PC-3 (cell line): ENCODE data around the gene BOD1. TPM values are rescaled to one million over a fixed set of nuclear protein-coding genes. Genes with fewer than 3 reads are reported as not detected.
A peak's percentile ranks its signal among the peaks of the same experiment; 100 is the strongest.

ENCODE experiments used
- ATAC-seq: fragments of 200-7000 bp; cut with Tn5 transposase; 2 replicates; pipeline ENCODE4 v1.9.1; 2020; ENCODE audit warnings: mild to moderate bottlenecking, moderate library complexity
- BruUV-seq: library from RNA; stranded (reverse); fragments of 400-500 nt; replicated peaks from 2 replicates; lab custom pipeline; 2021; lab: Mats Ljungman, UMichigan
- CTCF ChIA-PET: fragments of 300-600 bp; sonication (Branson Sonifier 250); formaldehyde crosslinking; loops from one replicate; lab custom pipeline; 2022; ENCODE audit warnings: antibody characterized with exemption; lab: Charles Lee
- POLR2A ChIA-PET: fragments of 300-600 bp; sonication (Branson Sonifier 250); formaldehyde crosslinking; loops from one replicate; lab custom pipeline; 2022; ENCODE audit warnings: antibody characterized with exemption; ENCODE audit not compliant: unreplicated experiment; lab: Charles Lee
- DNase-seq: peaks from one replicate; pipeline ENCODE4 v3.0.0-alpha.2; 2015
- H2AFZ ChIP-seq: fragments of 300-600 bp; sonication (generic); 2 replicates; pipeline ENCODE4 v1.6.0; 2016; ENCODE audit warnings: antibody characterized with exemption, low read length
- H3F3A ChIP-seq: fragments of 300-600 bp; sonication (generic); one replicate; pipeline ENCODE4 v1.6.0; 2017; ENCODE audit warnings: antibody characterized with exemption, low read length, control low read depth, mild to moderate bottlenecking; ENCODE audit not compliant: unreplicated experiment
- H3K27ac ChIP-seq: fragments of 300-600 bp; sonication (generic); 2 replicates; pipeline ENCODE4 v1.5.1; 2016; ENCODE audit warnings: mild to moderate bottlenecking, low read length
- H3K27me3 ChIP-seq: fragments of 300-600 bp; sonication (generic); 2 replicates; pipeline ENCODE4 v1.6.1; 2016; ENCODE audit warnings: low read length, mixed read lengths
- H3K36me3 ChIP-seq: fragments of 300-600 bp; sonication (generic); 2 replicates; pipeline ENCODE4 v1.6.1; 2016; ENCODE audit warnings: low read depth, mixed run types, low read length, mixed read lengths
- H3K4me1 ChIP-seq: fragments of 300-600 bp; sonication (generic); 2 replicates; pipeline ENCODE4 v1.5.1; 2016; ENCODE audit warnings: low read length; ENCODE audit not compliant: insufficient read depth
- H3K4me2 ChIP-seq: fragments of 300-600 bp; sonication (generic); 2 replicates; pipeline ENCODE4 v1.6.0; 2016; ENCODE audit warnings: low read length
- H3K4me3 ChIP-seq: fragments of 300-600 bp; sonication (generic); 2 replicates; pipeline ENCODE4 v1.5.1; 2016; ENCODE audit warnings: mild to moderate bottlenecking, low read length, mixed read lengths
- H3K79me2 ChIP-seq: fragments of 300-600 bp; sonication (generic); 2 replicates; pipeline ENCODE4 v1.6.1; 2017; ENCODE audit warnings: low read length, mixed read lengths
- H3K9ac ChIP-seq: fragments of 300-600 bp; sonication (generic); 2 replicates; pipeline ENCODE4 v1.6.0; 2016; ENCODE audit warnings: mild to moderate bottlenecking, low read length
- H3K9me2 ChIP-seq: fragments of 300-600 bp; sonication (generic); replicated peaks from 2 replicates; pipeline ENCODE4 v1.6.1; 2016; ENCODE audit warnings: mixed run types, low read length, mixed read lengths
- H3K9me3 ChIP-seq: fragments of 300-600 bp; sonication (generic); 2 replicates; pipeline ENCODE4 v1.6.1; 2016; ENCODE audit warnings: low read length, mixed read lengths
- H4K20me1 ChIP-seq: fragments of 300-600 bp; sonication (generic); 2 replicates; pipeline ENCODE4 v1.6.1; 2016; ENCODE audit warnings: low read length, mixed read lengths
- EZH2 ChIP-seq: fragments of 300-600 bp; sonication (generic); IDR thresholded peaks from one replicate; pipeline ENCODE4 v1.6.1; 2017; ENCODE audit warnings: antibody characterized with exemption, mild to moderate bottlenecking, low read length; ENCODE audit not compliant: unreplicated experiment
- EZH2phosphoT487 ChIP-seq: fragments of 300-600 bp; sonication (generic); IDR thresholded peaks from 2 replicates; pipeline ENCODE4 v1.6.1; 2018; ENCODE audit warnings: mild to moderate bottlenecking, antibody characterized with exemption, low read length, borderline replicate concordance
- intact Hi-C: fragments of 100-400 bp; cut with micrococcal nuclease; formaldehyde crosslinking; loops from 2 replicates; pipeline ENCODE4 v1.9.0; 2023
- total RNA-seq: library from RNA; depleted of rRNA; stranded (reverse); fragments of >200 nt; gene quantifications from 2 replicates; pipeline ENCODE4 v1.2.3, GENCODE V29; 2014
- TF ChIP-seq, protein P1 (sequence below): fragments of 300-600 bp; sonication (generic); conservative IDR thresholded peaks from 2 replicates; pipeline ENCODE4 v1.5.1; 2017; ENCODE audit warnings: antibody characterized with exemption, low read depth, mild to moderate bottlenecking, low read length

The BOD1 gene
- total RNA-seq, 1 experiment from 2014 or later, result 153 TPM

- intact Hi-C loops, result no loop called here
Observed at GRCh38 chr5:173582216-173583111, 34.0 kb downstream of the BOD1 start.

GRCh38 chr5:173581408-173582215, 34.8 kb downstream of the BOD1 start:
- BruUV-seq, result no TSS peak
- TF ChIP-seq, protein P1, sequence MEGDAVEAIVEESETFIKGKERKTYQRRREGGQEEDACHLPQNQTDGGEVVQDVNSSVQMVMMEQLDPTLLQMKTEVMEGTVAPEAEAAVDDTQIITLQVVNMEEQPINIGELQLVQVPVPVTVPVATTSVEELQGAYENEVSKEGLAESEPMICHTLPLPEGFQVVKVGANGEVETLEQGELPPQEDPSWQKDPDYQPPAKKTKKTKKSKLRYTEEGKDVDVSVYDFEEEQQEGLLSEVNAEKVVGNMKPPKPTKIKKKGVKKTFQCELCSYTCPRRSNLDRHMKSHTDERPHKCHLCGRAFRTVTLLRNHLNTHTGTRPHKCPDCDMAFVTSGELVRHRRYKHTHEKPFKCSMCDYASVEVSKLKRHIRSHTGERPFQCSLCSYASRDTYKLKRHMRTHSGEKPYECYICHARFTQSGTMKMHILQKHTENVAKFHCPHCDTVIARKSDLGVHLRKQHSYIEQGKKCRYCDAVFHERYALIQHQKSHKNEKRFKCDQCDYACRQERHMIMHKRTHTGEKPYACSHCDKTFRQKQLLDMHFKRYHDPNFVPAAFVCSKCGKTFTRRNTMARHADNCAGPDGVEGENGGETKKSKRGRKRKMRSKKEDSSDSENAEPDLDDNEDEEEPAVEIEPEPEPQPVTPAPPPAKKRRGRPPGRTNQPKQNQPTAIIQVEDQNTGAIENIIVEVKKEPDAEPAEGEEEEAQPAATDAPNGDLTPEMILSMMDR, result peak; percentile 96
- TF ChIP-seq EZH2phosphoT487, result no peak
- TF ChIP-seq EZH2, result no peak
- POLR2A ChIA-PET, result interaction anchor here (0.6 kb wide), 1 partner anchor 381 kb away, joined by 3 read pairs; no protein-coding TSS in a partner anchor
- no peak overlapping the region for H3K4me2 ChIP-seq
- no peaks in the 10 kb centered on the region for H4K20me1 ChIP-seq
- H3K9ac ChIP-seq, result no peak overlapping the region
- H2AFZ ChIP-seq, result no peak overlapping the region
- no peaks in the 10 kb centered on the region for H3K27me3 ChIP-seq
- no peak overlapping the region for H3K27ac ChIP-seq
- H3F3A ChIP-seq, result no peaks in the 10 kb centered on the region
- no peak overlapping the region for H3K4me3 ChIP-seq
- no peaks in the 10 kb centered on the region for H3K4me1 ChIP-seq
- CTCF ChIA-PET, result no interaction called here
- H3K9me2 ChIP-seq, result no peaks in the 10 kb centered on the region
- intact Hi-C loops, result no loop called here
- peak; percentile 73 for ATAC-seq
- H3K9me3 ChIP-seq, result peaks cover 14% of the 10 kb centered on the region
- H3K36me3 ChIP-seq, result no peaks in the 10 kb centered on the region
- peak; percentile 70 for DNase-seq
- H3K79me2 ChIP-seq, result no peaks in the 10 kb centered on the region

More at GRCh38 chr5:173582216-173583111, 34.0 kb downstream of the BOD1 start:
- Histone ChIP-seq H3K9me2 (no peaks in the 10 kb centered on the region), H3K27me3 (no peaks in the 10 kb centered on the region), H3K79me2 (no peaks in the 10 kb centered on the region), H3K4me3 (no peak overlapping the region), H4K20me1 (no peaks in the 10 kb centered on the region), H3K9ac (no peak overlapping the region), H2AFZ (no peak overlapping the region), H3K4me1 (no peaks in the 10 kb centered on the region), H3K9me3 (peaks cover 14% of the 10 kb centered on the region), H3F3A (no peaks in the 10 kb centered on the region), H3K27ac (no peak overlapping the region), H3K4me2 (no peak overlapping the region), H3K36me3 (no peaks in the 10 kb centered on the region)
- TF ChIP-seq EZH2phosphoT487 (no peak), EZH2 (no peak)
- TF ChIP-seq, protein P1, result no peak
- DNase-seq (no peak), ATAC-seq (no peak)
- ChIA-PET POLR2A (interaction anchor here (0.6 kb wide), 1 partner anchor 381 kb away, joined by 3 read pairs; no protein-coding TSS in a partner anchor), CTCF (no interaction called here)
- no TSS peak for BruUV-seq
